HCT116 (cell line): Measurements from ENCODE around the gene GCK. TPM values are rescaled to one million over a fixed set of nuclear protein-coding genes. Genes with fewer than 3 reads are reported as not detected.

Source experiments
- ATAC-seq: fragments of 200-7000 bp; cut with Tn5 transposase; 2 replicates; pipeline ENCODE4 v1.9.1; 2020; ENCODE audit warnings: mild to moderate bottlenecking, moderate library complexity
- BruUV-seq: library from RNA; stranded (reverse); fragments of 400-500 nt; replicated peaks from 2 replicates; lab custom pipeline; 2021; lab: Mats Ljungman, UMichigan
- CTCF ChIA-PET: fragments of 300-600 bp; sonication (Branson Sonifier 250); formaldehyde crosslinking; loops from one replicate; lab custom pipeline; 2021; ENCODE audit warnings: antibody characterized with exemption; lab: Charles Lee
- POLR2A ChIA-PET: fragments of 300-600, 350-600 bp; sonication (Branson Sonifier 250); formaldehyde crosslinking; loops from one replicate; lab custom pipeline; 2021; ENCODE audit warnings: antibody characterized with exemption; lab: Charles Lee
- RAD21 ChIA-PET, 2 experiments: fragments of 300-600 bp; sonication (Branson Sonifier 250); formaldehyde crosslinking; loops; one replicate each; lab custom pipeline; 2023; ENCODE audit warnings: low total read pairs in 2 of 2; ENCODE audit not compliant: uncharacterized antibody in 2 of 2, unreplicated experiment in 2 of 2, low non-redundant PET in 1 of 2; lab: Charles Lee
- DNase-seq: peaks from one replicate; pipeline ENCODE4 v3.0.0-alpha.2; 2010; ENCODE audit warnings: low read depth, low spot score
- H2AFZ ChIP-seq: fragments of 200-600 bp; shearing (Covaris generic), sonication (generic); 2 replicates; pipeline ENCODE4 v1.6.1; 2017; ENCODE audit warnings: low read depth, mixed run types, mixed read lengths, antibody characterized with exemption, low read length; ENCODE audit not compliant: poor library complexity, severe bottlenecking
- H3K27ac ChIP-seq: 2 replicates; pipeline ENCODE4 v1.5.1; 2012; ENCODE audit warnings: low read depth, low read length
- H3K27me3 ChIP-seq: fragments of 200-600 bp; sonication (generic); 2 replicates; pipeline ENCODE4 v1.6.1; 2016; ENCODE audit warnings: mixed run types, low read length, mixed read lengths; ENCODE audit not compliant: insufficient read depth
- H3K36me3 ChIP-seq, 2 experiments: fragments of 200-500 bp in 1 of 2; fragments of 200-600 bp in 1 of 2; sonication (Bioruptor generic) in 1 of 2; sonication (generic) in 1 of 2; 2 replicates each; pipeline versions ENCODE4 v1.5.1 to v1.6.1; 2014 to 2016; ENCODE audit warnings: low read length in 2 of 2, inconsistent platforms in 1 of 2, mixed read lengths in 1 of 2, mixed run types in 1 of 2; ENCODE audit not compliant: insufficient read depth in 2 of 2, control insufficient read depth in 1 of 2
- H3K4me1 ChIP-seq, 2 experiments: fragments of 200-600 bp in 1 of 2; sonication (generic) in 1 of 2; 2 replicates each; pipeline versions ENCODE4 v1.5.1 to v1.6.1; 2012 to 2017; ENCODE audit warnings: low read length in 2 of 2, inconsistent platforms in 1 of 2, mild to moderate bottlenecking in 1 of 2, mixed read lengths in 1 of 2, mixed run types in 1 of 2, moderate library complexity in 1 of 2; ENCODE audit not compliant: insufficient read depth in 2 of 2, control insufficient read depth in 1 of 2
- H3K4me2 ChIP-seq: fragments of 200-600 bp; sonication (generic); 2 replicates; pipeline ENCODE4 v1.6.1; 2017; ENCODE audit warnings: mixed run types, low read length, mixed read lengths
- H3K4me3 ChIP-seq, 2 experiments: fragments of 200-600 bp in 1 of 2; sonication (generic) in 1 of 2; replicated peaks in 1 of 2; 2 replicates each; pipeline ENCODE4 v1.5.1; 2011 to 2016; ENCODE audit warnings: low read length in 2 of 2, control low read depth in 1 of 2, low read depth in 1 of 2, mild to moderate bottlenecking in 1 of 2, mixed read lengths in 1 of 2, mixed run types in 1 of 2
- H3K79me2 ChIP-seq: fragments of 200-600 bp; sonication (generic); 2 replicates; pipeline ENCODE4 v1.6.1; 2017; ENCODE audit warnings: mild to moderate bottlenecking, mixed run types, low read length, moderate library complexity, mixed read lengths; ENCODE audit not compliant: insufficient read depth
- H3K9ac ChIP-seq: fragments of 200-600 bp; sonication (generic); 2 replicates; pipeline ENCODE4 v1.6.1; 2016; ENCODE audit warnings: low read length, mixed read lengths
- H3K9me2 ChIP-seq: fragments of 200-600 bp; sonication (generic), shearing (Covaris generic); 2 replicates; pipeline ENCODE4 v1.6.1; 2017; ENCODE audit warnings: mixed run types, mild to moderate bottlenecking, moderate library complexity; ENCODE audit not compliant: insufficient read depth
- H3K9me3 ChIP-seq, 2 experiments: fragments of 200-500 bp in 1 of 2; fragments of 200-600 bp in 1 of 2; sonication (Bioruptor generic) in 1 of 2; sonication (generic) in 1 of 2; 2 replicates each; pipeline ENCODE4 v1.6.1; 2014 to 2017; ENCODE audit warnings: low read length in 2 of 2, mixed read lengths in 2 of 2, inconsistent platforms in 1 of 2, low read depth in 1 of 2, mild to moderate bottlenecking in 1 of 2, mixed run types in 1 of 2, moderate library complexity in 1 of 2; ENCODE audit not compliant: control insufficient read depth in 1 of 2, insufficient read depth in 1 of 2
- H4K20me1 ChIP-seq: fragments of 200-600 bp; sonication (generic), shearing (Covaris generic); 2 replicates; pipeline ENCODE4 v1.6.1; 2017; ENCODE audit warnings: mixed run types, mild to moderate bottlenecking, moderate library complexity; ENCODE audit not compliant: insufficient read depth
- CBX3 ChIP-seq: IDR thresholded peaks from 2 replicates; pipeline ENCODE4 v1.6.1; 2012; ENCODE audit warnings: low read depth
- CEBPB ChIP-seq: IDR thresholded peaks from 2 replicates; pipeline ENCODE4 v1.6.1; 2012; ENCODE audit warnings: low read depth
- EGR1 ChIP-seq: IDR thresholded peaks from 2 replicates; pipeline ENCODE4 v1.6.1; 2012; ENCODE audit warnings: low read depth
- ELF1 ChIP-seq: IDR thresholded peaks from 2 replicates; pipeline ENCODE4 v1.6.1; 2012; ENCODE audit warnings: low read depth, borderline replicate concordance
- EZH2phosphoT487 ChIP-seq: fragments of 200-600 bp; IDR thresholded peaks from 2 replicates; pipeline ENCODE4 v1.6.1; 2018; ENCODE audit warnings: antibody characterized with exemption, borderline replicate concordance
- FOSL1 ChIP-seq: IDR thresholded peaks from 2 replicates; pipeline ENCODE4 v1.6.1; 2012; ENCODE audit warnings: low read depth
- JUND ChIP-seq: IDR thresholded peaks from 2 replicates; pipeline ENCODE4 v1.6.1; 2012
- POLR2A ChIP-seq: IDR thresholded peaks from 2 replicates; pipeline ENCODE4 v1.7.0; 2011; ENCODE audit warnings: borderline replicate concordance; ENCODE audit not compliant: insufficient read depth, insufficient read length; ENCODE audit errors: extremely low read depth
- REST ChIP-seq: IDR thresholded peaks from 2 replicates; pipeline ENCODE4 v1.6.1; 2012; ENCODE audit warnings: low read depth
- SIN3A ChIP-seq: IDR thresholded peaks from 2 replicates; pipeline ENCODE4 v1.6.1; 2012; ENCODE audit warnings: low read depth
- TCF7L2 ChIP-seq: IDR thresholded peaks from 2 replicates; pipeline ENCODE4 v1.7.0; 2011; ENCODE audit warnings: borderline replicate concordance, inconsistent platforms; ENCODE audit not compliant: insufficient read depth, insufficient read length; ENCODE audit errors: extremely low read depth
- ZBTB33 ChIP-seq: IDR thresholded peaks from 2 replicates; pipeline ENCODE4 v1.6.1; 2011; ENCODE audit warnings: mild to moderate bottlenecking, low read length, moderate library complexity; ENCODE audit not compliant: insufficient replicate concordance; ENCODE audit errors: extremely low read depth
- ZFX ChIP-seq: fragments of 450-650 bp; IDR thresholded peaks from 2 replicates; pipeline ENCODE4 v1.6.1; 2017
- ZNF274 ChIP-seq: fragments of 200-500 bp; sonication (Bioruptor generic); IDR thresholded peaks from 2 replicates; pipeline ENCODE4 v1.6.1; 2014; ENCODE audit warnings: mild to moderate bottlenecking, low read depth, low read length, inconsistent platforms
- intact Hi-C: fragments of 100-400 bp; cut with micrococcal nuclease; formaldehyde crosslinking; loops from 2 replicates; pipeline ENCODE4 v1.10.0; 2022
- total RNA-seq: library from RNA; stranded (reverse); gene quantifications from one replicate; pipeline ENCODE4 v1.2.1, GENCODE V29; 2021; ENCODE audit not compliant: unreplicated experiment
- TF ChIP-seq, protein P1 (sequence below): IDR thresholded peaks from 2 replicates; pipeline ENCODE4 v1.6.1; 2012
- TF ChIP-seq, protein P2 (sequence below): IDR thresholded peaks from 2 replicates; pipeline ENCODE4 v1.6.1; 2012
- TF ChIP-seq, protein P3 (sequence below), 3 experiments: fragments of 200-600 bp in 1 of 3; sonication (generic) in 1 of 3; IDR thresholded peaks in 2 of 3; conservative IDR thresholded peaks in 1 of 3; 2 replicates each; pipeline ENCODE4 v1.5.1; 2012 to 2017; ENCODE audit warnings: low read depth in 2 of 3, low read length in 2 of 3, antibody characterized with exemption in 1 of 3, borderline replicate concordance in 1 of 3, control low read depth in 1 of 3, mild to moderate bottlenecking in 1 of 3, mixed read lengths in 1 of 3, mixed run types in 1 of 3, moderate library complexity in 1 of 3; ENCODE audit not compliant: insufficient read depth in 1 of 3

The GCK gene
- total RNA-seq, 1 experiment from 2014 or later: 0.34 TPM

- no peak overlapping the region for H2AFZ ChIP-seq
- no peaks in the 10 kb centered on the region for H3K27me3 ChIP-seq
- no peaks in the 10 kb centered on the region for H3K9me3 ChIP-seq
- RAD21 ChIA-PET: no interaction called here
- TF ChIP-seq, protein P1, sequence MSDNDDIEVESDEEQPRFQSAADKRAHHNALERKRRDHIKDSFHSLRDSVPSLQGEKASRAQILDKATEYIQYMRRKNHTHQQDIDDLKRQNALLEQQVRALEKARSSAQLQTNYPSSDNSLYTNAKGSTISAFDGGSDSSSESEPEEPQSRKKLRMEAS: no peak
- no peak for TF ChIP-seq POLR2A
- TF ChIP-seq CEBPB: no peak
- no peak for TF ChIP-seq EZH2phosphoT487
- TF ChIP-seq, protein P2, sequence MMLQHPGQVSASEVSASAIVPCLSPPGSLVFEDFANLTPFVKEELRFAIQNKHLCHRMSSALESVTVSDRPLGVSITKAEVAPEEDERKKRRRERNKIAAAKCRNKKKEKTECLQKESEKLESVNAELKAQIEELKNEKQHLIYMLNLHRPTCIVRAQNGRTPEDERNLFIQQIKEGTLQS: no peak
- TF ChIP-seq, protein P3, sequence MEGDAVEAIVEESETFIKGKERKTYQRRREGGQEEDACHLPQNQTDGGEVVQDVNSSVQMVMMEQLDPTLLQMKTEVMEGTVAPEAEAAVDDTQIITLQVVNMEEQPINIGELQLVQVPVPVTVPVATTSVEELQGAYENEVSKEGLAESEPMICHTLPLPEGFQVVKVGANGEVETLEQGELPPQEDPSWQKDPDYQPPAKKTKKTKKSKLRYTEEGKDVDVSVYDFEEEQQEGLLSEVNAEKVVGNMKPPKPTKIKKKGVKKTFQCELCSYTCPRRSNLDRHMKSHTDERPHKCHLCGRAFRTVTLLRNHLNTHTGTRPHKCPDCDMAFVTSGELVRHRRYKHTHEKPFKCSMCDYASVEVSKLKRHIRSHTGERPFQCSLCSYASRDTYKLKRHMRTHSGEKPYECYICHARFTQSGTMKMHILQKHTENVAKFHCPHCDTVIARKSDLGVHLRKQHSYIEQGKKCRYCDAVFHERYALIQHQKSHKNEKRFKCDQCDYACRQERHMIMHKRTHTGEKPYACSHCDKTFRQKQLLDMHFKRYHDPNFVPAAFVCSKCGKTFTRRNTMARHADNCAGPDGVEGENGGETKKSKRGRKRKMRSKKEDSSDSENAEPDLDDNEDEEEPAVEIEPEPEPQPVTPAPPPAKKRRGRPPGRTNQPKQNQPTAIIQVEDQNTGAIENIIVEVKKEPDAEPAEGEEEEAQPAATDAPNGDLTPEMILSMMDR (IDR thresholded peaks at IDR 0.05 in 2 of 3, conservative IDR thresholded peaks at IDR 0.05 in 1 of 3; ENCODE audit: borderline replicate concordance in 1 of 3, insufficient read depth in 1 of 3, low read depth in 2 of 3, low read length in 2 of 3): no peak
- TF ChIP-seq ZNF274: no peak
- TF ChIP-seq TCF7L2: no peak
- TF ChIP-seq SIN3A: no peak
- TF ChIP-seq CBX3: no peak
- no peak for TF ChIP-seq ZFX
- TF ChIP-seq ZBTB33: no peak
- no peak for TF ChIP-seq FOSL1
- TF ChIP-seq REST: no peak
- TF ChIP-seq EGR1: no peak
- no peak for TF ChIP-seq JUND
- no peak for TF ChIP-seq ELF1
- no TSS peak for BruUV-seq
- H3K4me2 ChIP-seq: no peak overlapping the region
- CTCF ChIA-PET: no interaction called here
- H3K9ac ChIP-seq: no peak overlapping the region
- no peaks in the 10 kb centered on the region for H3K4me1 ChIP-seq
- no peak overlapping the region for H3K27ac ChIP-seq
- no peak for DNase-seq
- POLR2A ChIA-PET: interaction anchor here (1.5 kb wide), 1 partner anchor 14 kb away, joined by 3 read pairs; no protein-coding TSS in a partner anchor
- ATAC-seq: no peak
- no peaks in the 10 kb centered on the region for H3K9me2 ChIP-seq
- no peaks in the 10 kb centered on the region for H4K20me1 ChIP-seq
- no peaks in the 10 kb centered on the region for H3K36me3 ChIP-seq
- no peaks in the 10 kb centered on the region for H3K79me2 ChIP-seq
- intact Hi-C loops: no loop called here
- no peak overlapping the region for H3K4me3 ChIP-seq
Measured at GRCh38 chr7:44098092-44099068, 90.9 kb downstream of the GCK start.
